ENCODE measurements around the gene DPYD. TPM values are rescaled to one million over a fixed set of nuclear protein-coding genes. Genes with fewer than 3 reads are reported as not detected.

Gene DPYD
- total and polyA plus RNA-seq, 4 donors: 3.7 to 25.5 (median 10.6) TPM

- no peak for DNase-seq (ENCODE audit: low read depth in 4 of 6, low spot score in 6 of 6)
- Histone ChIP-seq H3K4me3 (ENCODE audit: low read depth, low read length) (no peak overlapping the region), H3K4me1 (ENCODE audit: control insufficient read depth, insufficient read depth, low read length) (no peaks in the 10 kb centered on the region), H3K27me3 (ENCODE audit: control insufficient read depth, insufficient read depth, low read length) (no peaks in the 10 kb centered on the region), H3K36me3 (ENCODE audit: control insufficient read depth, insufficient read depth, low read length) (no peaks in the 10 kb centered on the region), H3K9me3 (ENCODE audit: control insufficient read depth, insufficient read depth, low read length) (no peaks in the 10 kb centered on the region), H3K27ac (ENCODE audit: low read depth, low read length) (no peak overlapping the region)
- 60% methylated on average over 1 of the region's 2 CpGs for WGBS (ENCODE audit: insufficient coverage)
Measured at GRCh38 chr1:97780884-97781283, 139.9 kb downstream of the DPYD start.

- no peaks in the 10 kb centered on the region for H3K9me3 ChIP-seq (ENCODE audit: control insufficient read depth, insufficient read depth, low read length)
- no peak overlapping the region for H3K27ac ChIP-seq (ENCODE audit: low read depth, low read length)
- no peaks in the 10 kb centered on the region for H3K27me3 ChIP-seq (ENCODE audit: control insufficient read depth, insufficient read depth, low read length)
- H3K4me1 ChIP-seq (ENCODE audit: control insufficient read depth, insufficient read depth, low read length): no peaks in the 10 kb centered on the region
- DNase-seq (ENCODE audit: low read depth in 4 of 6, low spot score in 6 of 6): peak in 2 of 6 donors; percentile 21 to 55
- H3K4me3 ChIP-seq (ENCODE audit: low read depth, low read length): no peak overlapping the region
- no peaks in the 10 kb centered on the region for H3K36me3 ChIP-seq (ENCODE audit: control insufficient read depth, insufficient read depth, low read length)
Measured at GRCh38 chr1:97778718-97779117, 142.1 kb downstream of the DPYD start.

- no peaks in the 10 kb centered on the region for H3K27me3 ChIP-seq (ENCODE audit: control insufficient read depth, insufficient read depth, low read length)
- WGBS (ENCODE audit: insufficient coverage): no CpG with 5 or more reads among the region's 2 CpGs
- no peaks in the 10 kb centered on the region for H3K9me3 ChIP-seq (ENCODE audit: control insufficient read depth, insufficient read depth, low read length)
- H3K27ac ChIP-seq (ENCODE audit: low read depth, low read length): no peak overlapping the region
- H3K4me3 ChIP-seq (ENCODE audit: low read depth, low read length): no peak overlapping the region
- H3K4me1 ChIP-seq (ENCODE audit: control insufficient read depth, insufficient read depth, low read length): no peaks in the 10 kb centered on the region
- no peak for DNase-seq (ENCODE audit: low read depth in 4 of 6, low spot score in 6 of 6)
- H3K36me3 ChIP-seq (ENCODE audit: control insufficient read depth, insufficient read depth, low read length): no peaks in the 10 kb centered on the region
Measured at GRCh38 chr1:97770376-97770775, 150.5 kb downstream of the DPYD start.

- WGBS (ENCODE audit: insufficient coverage): no CpG with 5 or more reads among the region's 4 CpGs
- no peak for DNase-seq (ENCODE audit: low read depth in 4 of 6, low spot score in 6 of 6)
- H3K27ac ChIP-seq (ENCODE audit: low read depth, low read length): no peak overlapping the region
- no peaks in the 10 kb centered on the region for H3K4me1 ChIP-seq (ENCODE audit: control insufficient read depth, insufficient read depth, low read length)
- H3K27me3 ChIP-seq (ENCODE audit: control insufficient read depth, insufficient read depth, low read length): no peaks in the 10 kb centered on the region
- no peaks in the 10 kb centered on the region for H3K36me3 ChIP-seq (ENCODE audit: control insufficient read depth, insufficient read depth, low read length)
- no peak overlapping the region for H3K4me3 ChIP-seq (ENCODE audit: low read depth, low read length)
- H3K9me3 ChIP-seq (ENCODE audit: control insufficient read depth, insufficient read depth, low read length): no peaks in the 10 kb centered on the region
Measured at GRCh38 chr1:97767381-97767780, 153.5 kb downstream of the DPYD start.

GRCh38 chr1:97764991-97765390 lies 155.8 kb downstream of the DPYD start:
- Histone ChIP-seq H3K36me3 (ENCODE audit: control insufficient read depth, insufficient read depth, low read length) (no peaks in the 10 kb centered on the region), H3K9me3 (ENCODE audit: control insufficient read depth, insufficient read depth, low read length) (no peaks in the 10 kb centered on the region), H3K27me3 (ENCODE audit: control insufficient read depth, insufficient read depth, low read length) (no peaks in the 10 kb centered on the region), H3K4me1 (ENCODE audit: control insufficient read depth, insufficient read depth, low read length) (no peaks in the 10 kb centered on the region), H3K27ac (ENCODE audit: low read depth, low read length) (no peak overlapping the region), H3K4me3 (ENCODE audit: low read depth, low read length) (no peak overlapping the region)
- WGBS (ENCODE audit: insufficient coverage): no CpG with 5 or more reads among the region's 1 CpG
- DNase-seq (ENCODE audit: low read depth in 4 of 6, low spot score in 6 of 6): no peak

GRCh38 chr1:97761637-97762036 lies 159.2 kb downstream of the DPYD start:
- Histone ChIP-seq H3K36me3 (ENCODE audit: control insufficient read depth, insufficient read depth, low read length) (no peaks in the 10 kb centered on the region), H3K27ac (ENCODE audit: low read depth, low read length) (no peak overlapping the region), H3K4me3 (ENCODE audit: low read depth, low read length) (no peak overlapping the region), H3K4me1 (ENCODE audit: control insufficient read depth, insufficient read depth, low read length) (no peaks in the 10 kb centered on the region), H3K9me3 (ENCODE audit: control insufficient read depth, insufficient read depth, low read length) (no peaks in the 10 kb centered on the region), H3K27me3 (ENCODE audit: control insufficient read depth, insufficient read depth, low read length) (no peaks in the 10 kb centered on the region)
- no peak for DNase-seq (ENCODE audit: low read depth in 4 of 6, low spot score in 6 of 6)
- WGBS (ENCODE audit: insufficient coverage): no CpG with 5 or more reads among the region's 1 CpG

GRCh38 chr1:97759078-97759477 lies 161.8 kb downstream of the DPYD start:
- H3K27ac ChIP-seq (ENCODE audit: low read depth, low read length): no peak overlapping the region
- H3K4me3 ChIP-seq (ENCODE audit: low read depth, low read length): no peak overlapping the region
- no peaks in the 10 kb centered on the region for H3K27me3 ChIP-seq (ENCODE audit: control insufficient read depth, insufficient read depth, low read length)
- no peaks in the 10 kb centered on the region for H3K4me1 ChIP-seq (ENCODE audit: control insufficient read depth, insufficient read depth, low read length)
- no peaks in the 10 kb centered on the region for H3K36me3 ChIP-seq (ENCODE audit: control insufficient read depth, insufficient read depth, low read length)
- no peaks in the 10 kb centered on the region for H3K9me3 ChIP-seq (ENCODE audit: control insufficient read depth, insufficient read depth, low read length)
- WGBS (ENCODE audit: insufficient coverage): 83% methylated on average over 2 of the region's 2 CpGs
- no peak for DNase-seq (ENCODE audit: low read depth in 4 of 6, low spot score in 6 of 6)

GRCh38 chr1:97758541-97759057 lies 162.2 kb downstream of the DPYD start:
- no peaks in the 10 kb centered on the region for H3K27me3 ChIP-seq (ENCODE audit: control insufficient read depth, insufficient read depth, low read length)
- H3K27ac ChIP-seq (ENCODE audit: low read depth, low read length): no peak overlapping the region
- no peak overlapping the region for H3K4me3 ChIP-seq (ENCODE audit: low read depth, low read length)
- H3K36me3 ChIP-seq (ENCODE audit: control insufficient read depth, insufficient read depth, low read length): no peaks in the 10 kb centered on the region
- H3K9me3 ChIP-seq (ENCODE audit: control insufficient read depth, insufficient read depth, low read length): no peaks in the 10 kb centered on the region
- peak in 1 of 6 donors; percentile 14 for DNase-seq (ENCODE audit: low read depth in 4 of 6, low spot score in 6 of 6)
- H3K4me1 ChIP-seq (ENCODE audit: control insufficient read depth, insufficient read depth, low read length): no peaks in the 10 kb centered on the region
- WGBS (ENCODE audit: insufficient coverage): no CpG with 5 or more reads among the region's 1 CpG

- H3K27me3 ChIP-seq (ENCODE audit: control insufficient read depth, insufficient read depth, low read length): no peaks in the 10 kb centered on the region
- no peak for DNase-seq (ENCODE audit: low read depth in 4 of 6, low spot score in 6 of 6)
Measured at GRCh38 chr1:97745912-97746311, 174.9 kb downstream of the DPYD start.

GRCh38 chr1:97744977-97745376 lies 175.9 kb downstream of the DPYD start:
- no peak overlapping the region for H3K27ac ChIP-seq (ENCODE audit: low read depth, low read length)
- H3K4me1 ChIP-seq (ENCODE audit: control insufficient read depth, insufficient read depth, low read length): no peaks in the 10 kb centered on the region
- DNase-seq (ENCODE audit: low read depth in 4 of 6, low spot score in 6 of 6): no peak
- no peaks in the 10 kb centered on the region for H3K27me3 ChIP-seq (ENCODE audit: control insufficient read depth, insufficient read depth, low read length)
- H3K4me3 ChIP-seq (ENCODE audit: low read depth, low read length): no peak overlapping the region
- H3K36me3 ChIP-seq (ENCODE audit: control insufficient read depth, insufficient read depth, low read length): no peaks in the 10 kb centered on the region
- H3K9me3 ChIP-seq (ENCODE audit: control insufficient read depth, insufficient read depth, low read length): no peaks in the 10 kb centered on the region

More at GRCh38 chr1:97745912-97746311, 174.9 kb downstream of the DPYD start:
- Histone ChIP-seq H3K27ac (ENCODE audit: low read depth, low read length) (no peak overlapping the region), H3K36me3 (ENCODE audit: control insufficient read depth, insufficient read depth, low read length) (no peaks in the 10 kb centered on the region), H3K4me3 (ENCODE audit: low read depth, low read length) (no peak overlapping the region), H3K9me3 (ENCODE audit: control insufficient read depth, insufficient read depth, low read length) (no peaks in the 10 kb centered on the region), H3K4me1 (ENCODE audit: control insufficient read depth, insufficient read depth, low read length) (no peaks in the 10 kb centered on the region)
